Measurements from ENCODE around the gene CMSS1.

The CMSS1 gene

GRCh38 chr3:100098784-100099070 is 281.1 kb downstream of the CMSS1 start:
- no peak for TF ChIP-seq CTCF (IDR thresholded peaks at IDR 0.05; ENCODE audit: borderline replicate concordance, insufficient read depth, low read depth, low read length)
- no peak overlapping the region for H3K4me3 ChIP-seq (ENCODE audit: low read depth, low read length)

GRCh38 chr3:100099621-100100020 is 282.0 kb downstream of the CMSS1 start:
- TF ChIP-seq CTCF (IDR thresholded peaks at IDR 0.05; ENCODE audit: borderline replicate concordance, insufficient read depth, low read depth, low read length) = no peak
- no peak overlapping the region for H3K4me3 ChIP-seq (ENCODE audit: low read depth, low read length)

GRCh38 chr3:100100425-100100824 is 282.8 kb downstream of the CMSS1 start:
- TF ChIP-seq CTCF (IDR thresholded peaks at IDR 0.05; ENCODE audit: borderline replicate concordance, insufficient read depth, low read depth, low read length) = no peak
- no peak overlapping the region for H3K4me3 ChIP-seq (ENCODE audit: low read depth, low read length)

- no peak overlapping the region for H3K4me3 ChIP-seq (ENCODE audit: low read depth, low read length)
- TF ChIP-seq CTCF (IDR thresholded peaks at IDR 0.05; ENCODE audit: borderline replicate concordance, insufficient read depth, low read depth, low read length) = no peak
Measured at GRCh38 chr3:100102757-100103156, 285.1 kb downstream of the CMSS1 start.

GRCh38 chr3:100103558-100104441 is 286.1 kb downstream of the CMSS1 start:
- no peak for TF ChIP-seq CTCF (IDR thresholded peaks at IDR 0.05; ENCODE audit: borderline replicate concordance, insufficient read depth, low read depth, low read length)
- H3K4me3 ChIP-seq (ENCODE audit: low read depth, low read length) = no peak overlapping the region

- no peak for TF ChIP-seq CTCF (IDR thresholded peaks at IDR 0.05; ENCODE audit: borderline replicate concordance, insufficient read depth, low read depth, low read length)
- H3K4me3 ChIP-seq (ENCODE audit: low read depth, low read length) = no peak overlapping the region
Measured at GRCh38 chr3:100104442-100104798, 286.8 kb downstream of the CMSS1 start.

GRCh38 chr3:100104817-100105413 is 287.3 kb downstream of the CMSS1 start:
- TF ChIP-seq CTCF (IDR thresholded peaks at IDR 0.05; ENCODE audit: borderline replicate concordance, insufficient read depth, low read depth, low read length) = no peak

More at GRCh38 chr3:100104817-100105413, 287.3 kb downstream of the CMSS1 start:
- no peak overlapping the region for H3K4me3 ChIP-seq (ENCODE audit: low read depth, low read length)
